HepG2 (cell line): ENCODE results near the gene ARHGDIG. TPM values are rescaled to one million over a fixed set of nuclear protein-coding genes. Genes with fewer than 3 reads are reported as not detected.

Experiments used
- ATAC-seq: fragments of 200-7000 bp; cut with Tn5 transposase; 3 replicates; pipeline ENCODE4 v1.9.1; 2020; ENCODE audit warnings: mild to moderate bottlenecking, moderate library complexity
- BruUV-seq: library from RNA; stranded (reverse); fragments of 400-500 nt; replicated peaks from 2 replicates; lab custom pipeline; 2021; lab: Mats Ljungman, UMichigan
- CTCF ChIA-PET: fragments of 300-600 bp; formaldehyde crosslinking; extraction: SDS; loops from one replicate; lab custom pipeline; 2021; ENCODE audit warnings: low total read pairs, inconsistent platforms, low intra/inter-chr PET ratio; lab: Yijun Ruan, JAX
- POLR2A ChIA-PET: fragments of 350-600 bp; sonication (Branson Sonifier 250); formaldehyde crosslinking; loops from one replicate; lab custom pipeline; 2020; ENCODE audit warnings: antibody characterized with exemption, inconsistent platforms; lab: Yijun Ruan, JAX
- DNase-seq: peaks from one replicate; pipeline ENCODE4 v3.0.0-alpha.2; 2015; ENCODE audit warnings: low spot score
- FAIRE-seq: peaks from 3 replicates; lab custom pipeline; 2011; peaks lifted over from hg19 to GRCh38; lab: Jason Lieb, UNC
- H2AFZ ChIP-seq: one replicate; pipeline ENCODE4 v1.6.1; 2011; ENCODE audit warnings: low read length, inconsistent platforms
- H3K27ac ChIP-seq: fragments of 300-600 bp; 3 replicates; pipeline ENCODE4 v1.8.0; 2011; ENCODE audit warnings: mixed run types, mild to moderate bottlenecking, mixed read lengths, low read length, inconsistent platforms; ENCODE audit not compliant: insufficient read depth; ENCODE audit errors: extremely low read length
- H3K27me3 ChIP-seq, 2 experiments: fragments of 200-600 bp in 1 of 2; 2 replicates in 1 of 2; 3 replicates in 1 of 2; pipeline versions ENCODE4 v1.6.0 to v1.8.0; 2011; ENCODE audit warnings: low read length in 2 of 2, mild to moderate bottlenecking in 2 of 2, moderate library complexity in 2 of 2, inconsistent platforms in 1 of 2; ENCODE audit not compliant: insufficient read depth in 2 of 2, control insufficient read depth in 1 of 2
- H3K36me3 ChIP-seq, 2 experiments: fragments of 200-600 bp in 1 of 2; replicated peaks in 1 of 2; 2 replicates in 1 of 2; 3 replicates in 1 of 2; pipeline versions ENCODE4 v1.5.1 to v1.8.0; 2011; ENCODE audit warnings: low read length in 2 of 2, inconsistent platforms in 1 of 2; ENCODE audit not compliant: insufficient read depth in 2 of 2, control insufficient read depth in 1 of 2
- H3K4me1 ChIP-seq: 2 replicates; pipeline ENCODE4 v1.5.1; 2012; ENCODE audit warnings: low read length, inconsistent platforms; ENCODE audit not compliant: insufficient read depth
- H3K4me2 ChIP-seq: 2 replicates; pipeline ENCODE4 v1.6.0; 2011; ENCODE audit warnings: low read depth, low read length, inconsistent platforms
- H3K4me3 ChIP-seq, 3 experiments: fragments of 200-600 bp in 1 of 3; sonication (generic), shearing (Covaris generic) in 1 of 3; replicated peaks in 1 of 3; 2 replicates each; pipeline ENCODE4 v1.5.1; 2011 to 2016; ENCODE audit warnings: low read length in 3 of 3, inconsistent platforms in 2 of 3, low read depth in 2 of 3, mild to moderate bottlenecking in 2 of 3, control low read depth in 1 of 3, mixed read lengths in 1 of 3; ENCODE audit not compliant: insufficient read depth in 1 of 3
- H3K79me2 ChIP-seq: one replicate; pipeline ENCODE4 v1.6.1; 2011; ENCODE audit warnings: low read length, inconsistent platforms; ENCODE audit not compliant: insufficient read depth
- H3K9ac ChIP-seq: 2 replicates; pipeline ENCODE4 v1.6.0; 2011; ENCODE audit warnings: mild to moderate bottlenecking, low read depth, low read length, inconsistent platforms; ENCODE audit not compliant: insufficient read depth
- H3K9me3 ChIP-seq: 2 replicates; pipeline ENCODE4 v1.5.1; 2012; ENCODE audit warnings: mild to moderate bottlenecking, low read length
- H4K20me1 ChIP-seq: 2 replicates; pipeline ENCODE4 v1.6.0; 2011; ENCODE audit warnings: inconsistent platforms, mild to moderate bottlenecking, low read length, moderate library complexity; ENCODE audit not compliant: insufficient read depth
- AGO2 ChIP-seq: fragments of 200-400 bp; formaldehyde crosslinking; optimal IDR thresholded peaks from 2 replicates; pipeline ENCODE3; 2017; ENCODE audit warnings: mild to moderate bottlenecking, low read depth, low read length, moderate library complexity
- CCDC6 ChIP-seq: sonication (generic); formaldehyde crosslinking; IDR thresholded peaks from 2 replicates; pipeline ENCODE4 v1.8.1; 2022; ENCODE audit warnings: mild to moderate bottlenecking, missing genetic modification reagents, moderate library complexity
- GABPB1 ChIP-seq: IDR thresholded peaks from 2 replicates; pipeline ENCODE4 v1.6.1; 2016; ENCODE audit warnings: mild to moderate bottlenecking, missing genetic modification reagents, moderate library complexity, missing compliant biosample characterization
- IRF2 ChIP-seq: IDR thresholded peaks from 2 replicates; pipeline ENCODE4 v1.6.1; 2018; ENCODE audit warnings: missing genetic modification reagents, missing compliant biosample characterization
- NFE2 ChIP-seq: sonication (generic); formaldehyde crosslinking; IDR thresholded peaks from 2 replicates; pipeline ENCODE4 v1.4.0; 2020; ENCODE audit warnings: missing genetic modification reagents
- RBM22 ChIP-seq: fragments of 200-400 bp; formaldehyde crosslinking; optimal IDR thresholded peaks from 2 replicates; pipeline ENCODE3; 2017; ENCODE audit warnings: mild to moderate bottlenecking, low read length, moderate library complexity
- TBX3 ChIP-seq: fragments of 450-650 bp; IDR thresholded peaks from 2 replicates; pipeline ENCODE4 v1.6.1; 2017; ENCODE audit warnings: antibody characterized with exemption, mild to moderate bottlenecking, inconsistent platforms, borderline replicate concordance
- TOPORS ChIP-seq: sonication (generic); formaldehyde crosslinking; IDR thresholded peaks from 2 replicates; pipeline ENCODE4 v1.8.0; 2023; ENCODE audit warnings: mild to moderate bottlenecking, missing genetic modification reagents
- ZBTB38 ChIP-seq: sonication (generic); formaldehyde crosslinking; IDR thresholded peaks from 2 replicates; pipeline ENCODE4 v1.5.1; 2020; ENCODE audit warnings: mild to moderate bottlenecking, missing genetic modification reagents
- ZNF569 ChIP-seq: sonication (generic); formaldehyde crosslinking; IDR thresholded peaks from 2 replicates; pipeline ENCODE4 v1.5.0; 2020; ENCODE audit warnings: mild to moderate bottlenecking, missing genetic modification reagents, moderate library complexity, borderline replicate concordance
- ZNF782 ChIP-seq: sonication (generic); formaldehyde crosslinking; IDR thresholded peaks from 2 replicates; pipeline ENCODE4 v1.4.0; 2020; ENCODE audit warnings: missing genetic modification reagents, mild to moderate bottlenecking, borderline replicate concordance
- WGBS: methylation state at CpG from one replicate; pipeline ENCODE4 v1.1.6; 2017; ENCODE audit warnings: low lambda C conversion rate; 5-methylcytosine and 5-hydroxymethylcytosine counted together
- in situ Hi-C: cut with HindIII; loops from 2 replicates; pipeline ENCODE4 v1.10.0; 2017; ENCODE audit warnings: low pct_unique_long_range_greater_than_20kb; ENCODE audit not compliant: extremely low pct_ligation_motif_present
- intact Hi-C: fragments of 100-400 bp; cut with micrococcal nuclease; formaldehyde crosslinking; loops from one replicate; pipeline ENCODE4 v1.10.0; 2022; ENCODE audit not compliant: unreplicated experiment
- polyA plus RNA-seq, 8 experiments: library from polyadenylated mRNA; depleted of rRNA in 3 of 8; stranded (reverse) in 7 of 8; unstranded in 1 of 8; fragments of >200 nt; fragmentation: Illumina TruSeq in 4 of 8; extraction: Trizol in 4 of 8; gene quantifications; 2 replicates each; pipeline versions ENCODE4 v1.2.1 to v1.2.3, GENCODE V29; 2011 to 2016; ENCODE audit warnings: low read depth in 4 of 8, missing spikeins in 1 of 8, mixed read lengths in 1 of 8; ENCODE audit not compliant: insufficient read depth in 1 of 8
- total RNA-seq, 5 experiments: library from RNA; depleted of rRNA; stranded (reverse); fragments of >200 nt; fragmentation: Illumina TruSeq; extraction: Trizol; gene quantifications; 2 replicates each; pipeline ENCODE4 v1.2.3, GENCODE V29; 2016; ENCODE audit warnings: low read depth in 1 of 5
- TF ChIP-seq, protein P1 (sequence below): sonication (generic); formaldehyde crosslinking; IDR thresholded peaks from 2 replicates; pipeline ENCODE4 v1.4.0; 2020; ENCODE audit warnings: missing genetic modification reagents
- TF ChIP-seq, protein P2 (sequence below): sonication (generic); formaldehyde crosslinking; IDR thresholded peaks from 2 replicates; pipeline ENCODE4 v1.4.0; 2020; ENCODE audit warnings: mild to moderate bottlenecking, low read depth, missing genetic modification reagents

The ARHGDIG gene
- total and polyA plus RNA-seq, 2 of the 13 experiments (the other 11 are each of a cell fraction or from before 2014, with no cell fraction given), result 0.24 to 0.48 TPM

DNA sequence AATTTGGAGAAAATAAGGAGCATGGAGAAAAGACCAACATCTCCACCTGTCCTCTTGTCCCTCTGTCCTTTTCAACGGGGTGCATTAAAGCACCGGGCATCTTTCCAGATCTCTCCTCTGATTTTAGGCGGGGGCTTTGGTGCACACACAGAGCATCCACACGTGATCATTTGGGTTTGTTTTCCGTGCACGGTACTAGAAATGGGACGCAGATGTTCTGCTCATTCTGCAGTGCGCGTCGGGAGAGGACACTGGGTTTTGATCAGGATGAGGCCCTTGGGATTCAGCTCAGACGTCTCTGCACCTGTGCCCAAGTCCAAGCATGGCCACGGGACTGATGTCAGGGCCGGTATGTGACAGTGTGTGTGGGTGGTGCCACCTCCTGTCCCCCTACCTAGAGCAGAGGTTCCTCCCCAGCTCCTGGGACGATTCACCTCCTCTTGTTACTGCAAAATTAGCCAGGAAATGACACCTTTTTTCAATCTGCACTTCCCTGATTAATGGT, 34.5 kb downstream of the ARHGDIG start (continued):
- TF ChIP-seq, protein P1, sequence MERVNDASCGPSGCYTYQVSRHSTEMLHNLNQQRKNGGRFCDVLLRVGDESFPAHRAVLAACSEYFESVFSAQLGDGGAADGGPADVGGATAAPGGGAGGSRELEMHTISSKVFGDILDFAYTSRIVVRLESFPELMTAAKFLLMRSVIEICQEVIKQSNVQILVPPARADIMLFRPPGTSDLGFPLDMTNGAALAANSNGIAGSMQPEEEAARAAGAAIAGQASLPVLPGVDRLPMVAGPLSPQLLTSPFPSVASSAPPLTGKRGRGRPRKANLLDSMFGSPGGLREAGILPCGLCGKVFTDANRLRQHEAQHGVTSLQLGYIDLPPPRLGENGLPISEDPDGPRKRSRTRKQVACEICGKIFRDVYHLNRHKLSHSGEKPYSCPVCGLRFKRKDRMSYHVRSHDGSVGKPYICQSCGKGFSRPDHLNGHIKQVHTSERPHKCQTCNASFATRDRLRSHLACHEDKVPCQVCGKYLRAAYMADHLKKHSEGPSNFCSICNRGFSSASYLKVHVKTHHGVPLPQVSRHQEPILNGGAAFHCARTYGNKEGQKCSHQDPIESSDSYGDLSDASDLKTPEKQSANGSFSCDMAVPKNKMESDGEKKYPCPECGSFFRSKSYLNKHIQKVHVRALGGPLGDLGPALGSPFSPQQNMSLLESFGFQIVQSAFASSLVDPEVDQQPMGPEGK (CRISPR knock-in tag), result no peak
- no peak for TF ChIP-seq ZNF569
- no peak for TF ChIP-seq RBM22
- no peak for TF ChIP-seq IRF2 (CRISPR knock-in tag)
- TF ChIP-seq TOPORS (CRISPR knock-in tag), result no peak
- TF ChIP-seq ZNF782, result no peak
- no peak for TF ChIP-seq NFE2 (CRISPR knock-in tag)

GRCh38 chr16:316741-317464, 36.5 kb downstream of the ARHGDIG start:
- BruUV-seq, result no TSS peak
- no peak for FAIRE-seq
- Histone ChIP-seq H3K27me3 (no peaks in the 10 kb centered on the region), H3K4me2 (no peak overlapping the region), H3K4me1 (no peaks in the 10 kb centered on the region), H3K9me3 (no peaks in the 10 kb centered on the region), H4K20me1 (peaks cover 36% of the 10 kb centered on the region; the same call in 1 of the 2 replicates), H3K4me3 (no peak overlapping the region), H3K27ac (no peak overlapping the region), H3K9ac (no peak overlapping the region), H2AFZ (no peak overlapping the region), H3K36me3 (peaks cover 29 to 66% of the 10 kb centered on the region in 2 experiments), H3K79me2 (peaks cover 59% of the 10 kb centered on the region)
- intact Hi-C loops (no loop called here), in situ Hi-C loops (no loop called here)
- POLR2A ChIA-PET, result no interaction called here
- no peak for ATAC-seq
- CTCF ChIA-PET, result no interaction called here
- 95% methylated on average over 9 of the region's 19 CpGs for WGBS
- no peak for DNase-seq
- TF ChIP-seq CCDC6 (CRISPR knock-in tag) (no peak), ZBTB38 (CRISPR knock-in tag) (peak; percentile 76), GABPB1 (CRISPR knock-in tag) (no peak), TBX3 (no peak), AGO2 (peak; percentile 29)
- TF ChIP-seq, protein P2, sequence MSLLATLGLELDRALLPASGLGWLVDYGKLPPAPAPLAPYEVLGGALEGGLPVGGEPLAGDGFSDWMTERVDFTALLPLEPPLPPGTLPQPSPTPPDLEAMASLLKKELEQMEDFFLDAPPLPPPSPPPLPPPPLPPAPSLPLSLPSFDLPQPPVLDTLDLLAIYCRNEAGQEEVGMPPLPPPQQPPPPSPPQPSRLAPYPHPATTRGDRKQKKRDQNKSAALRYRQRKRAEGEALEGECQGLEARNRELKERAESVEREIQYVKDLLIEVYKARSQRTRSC, result no peak
